Measurements from ENCODE around the gene CXXC4. TPM values are rescaled to one million over a fixed set of nuclear protein-coding genes. Genes with fewer than 3 reads are reported as not detected.

CXXC4 gene
- total RNA-seq, 1 experiment from 2014 or later = 0.54 TPM

GRCh38 chr4:104524591-104524990 is 29.9 kb upstream of the CXXC4 start:
- intact Hi-C loops (cut with micrococcal nuclease) = no loop called here
- Histone ChIP-seq H3K9me3 (ENCODE audit: control insufficient read depth in 1 of 2, insufficient read depth in 1 of 2, low read depth in 1 of 2, low read length in 2 of 2) (no peaks in the 10 kb centered on the region), H3K9ac (ENCODE audit: low read length) (no peak overlapping the region), H4K20me1 (ENCODE audit: insufficient read depth) (no peaks in the 10 kb centered on the region), H3K36me3 (ENCODE audit: control insufficient read depth in 1 of 2, insufficient read depth in 2 of 2, low read length in 2 of 2) (no peaks in the 10 kb centered on the region), H3K9me2 (ENCODE audit: insufficient read depth) (no peaks in the 10 kb centered on the region), H3K79me2 (ENCODE audit: insufficient read depth, low read length) (no peaks in the 10 kb centered on the region), H3K27ac (ENCODE audit: low read depth, low read length) (no peak overlapping the region), H3K4me1 (ENCODE audit: control insufficient read depth in 1 of 2, insufficient read depth in 2 of 2, low read length in 2 of 2) (no peaks in the 10 kb centered on the region; a peak in 1 of 4 replicates), H2AFZ (ENCODE audit: low read depth, low read length, poor library complexity, severe bottlenecking) (no peak overlapping the region), H3K27me3 (ENCODE audit: insufficient read depth, low read length) (no peaks in the 10 kb centered on the region), H3K4me2 (ENCODE audit: low read length) (no peak overlapping the region), H3K4me3 (replicated peaks in 1 of 2; ENCODE audit: low read depth in 1 of 2, low read length in 2 of 2) (no peak overlapping the region)
- CTCF ChIA-PET = no interaction called here
- DNase-seq (ENCODE audit: low read depth, low spot score) (no peak), ATAC-seq (no peak)
- no TSS peak for BruUV-seq (replicated peaks)
- POLR2A ChIA-PET = no interaction called here
- RAD21 ChIA-PET (ENCODE audit: low non-redundant PET in 1 of 2, low total read pairs in 2 of 2, uncharacterized antibody in 2 of 2, unreplicated experiment in 2 of 2) = no interaction called here
- TF ChIP-seq CBX3 (IDR thresholded peaks at IDR 0.05; ENCODE audit: low read depth) (no peak), POLR2A (IDR thresholded peaks at IDR 0.05; ENCODE audit: borderline replicate concordance, extremely low read depth, insufficient read depth, insufficient read length) (no peak), EZH2 (IDR thresholded peaks at IDR 0.05) (no peak)

GRCh38 chr4:104524026-104524425 is 29.3 kb upstream of the CXXC4 start:
- intact Hi-C loops (cut with micrococcal nuclease) = no loop called here
- ATAC-seq = no peak
- no peaks in the 10 kb centered on the region; a peak in 1 of 4 replicates for H3K4me1 ChIP-seq (ENCODE audit: control insufficient read depth in 1 of 2, insufficient read depth in 2 of 2, low read length in 2 of 2)
- H3K9ac ChIP-seq (ENCODE audit: low read length) = no peak overlapping the region
- no peaks in the 10 kb centered on the region for H4K20me1 ChIP-seq (ENCODE audit: insufficient read depth)
- no peaks in the 10 kb centered on the region for H3K79me2 ChIP-seq (ENCODE audit: insufficient read depth, low read length)
- no peak overlapping the region for H2AFZ ChIP-seq (ENCODE audit: low read depth, low read length, poor library complexity, severe bottlenecking)
- no peak for DNase-seq (ENCODE audit: low read depth, low spot score)
- no peaks in the 10 kb centered on the region for H3K9me2 ChIP-seq (ENCODE audit: insufficient read depth)
- CTCF ChIA-PET = no interaction called here
- no peak overlapping the region for H3K4me2 ChIP-seq (ENCODE audit: low read length)
- no peak overlapping the region for H3K4me3 ChIP-seq (replicated peaks in 1 of 2; ENCODE audit: low read depth in 1 of 2, low read length in 2 of 2)
- BruUV-seq (replicated peaks) = no TSS peak
- H3K36me3 ChIP-seq (ENCODE audit: control insufficient read depth in 1 of 2, insufficient read depth in 2 of 2, low read length in 2 of 2) = no peaks in the 10 kb centered on the region
- no peak overlapping the region for H3K27ac ChIP-seq (ENCODE audit: low read depth, low read length)
- no peaks in the 10 kb centered on the region for H3K9me3 ChIP-seq (ENCODE audit: control insufficient read depth in 1 of 2, insufficient read depth in 1 of 2, low read depth in 1 of 2, low read length in 2 of 2)
- POLR2A ChIA-PET = no interaction called here
- RAD21 ChIA-PET (ENCODE audit: low non-redundant PET in 1 of 2, low total read pairs in 2 of 2, uncharacterized antibody in 2 of 2, unreplicated experiment in 2 of 2) = no interaction called here
- H3K27me3 ChIP-seq (ENCODE audit: insufficient read depth, low read length) = no peaks in the 10 kb centered on the region
- TF ChIP-seq RAD21 (IDR thresholded peaks at IDR 0.05; ENCODE audit: low read depth) = no peak
- TF ChIP-seq CTCF (IDR thresholded peaks at IDR 0.05 in 2 of 3, conservative IDR thresholded peaks at IDR 0.05 in 1 of 3; ENCODE audit: borderline replicate concordance in 1 of 3, insufficient read depth in 1 of 3, low read depth in 2 of 3, low read length in 2 of 3) = no peak
- no peak for TF ChIP-seq MAX (IDR thresholded peaks at IDR 0.05)
- no peak for TF ChIP-seq TCF7L2 (IDR thresholded peaks at IDR 0.05; ENCODE audit: borderline replicate concordance, extremely low read depth, insufficient read depth, insufficient read length)
- TF ChIP-seq ATF3 (IDR thresholded peaks at IDR 0.05) = no peak
- TF ChIP-seq FOSL1 (IDR thresholded peaks at IDR 0.05; ENCODE audit: low read depth) = no peak
- TF ChIP-seq REST (IDR thresholded peaks at IDR 0.05; ENCODE audit: low read depth) = no peak
- no peak for TF ChIP-seq CEBPB (IDR thresholded peaks at IDR 0.05; ENCODE audit: low read depth)
- TF ChIP-seq JUND (IDR thresholded peaks at IDR 0.05) = no peak
- TF ChIP-seq SRF (IDR thresholded peaks at IDR 0.05; ENCODE audit: low read depth) = no peak
- no peak for TF ChIP-seq EZH2phosphoT487 (IDR thresholded peaks at IDR 0.05; ENCODE audit: borderline replicate concordance)
- no peak for TF ChIP-seq POLR2A (IDR thresholded peaks at IDR 0.05; ENCODE audit: borderline replicate concordance, extremely low read depth, insufficient read depth, insufficient read length)
- TF ChIP-seq YY1 (IDR thresholded peaks at IDR 0.05; ENCODE audit: extremely low read depth, insufficient replicate concordance, low read depth, low read length) = no peak
- no peak for TF ChIP-seq CBX3 (IDR thresholded peaks at IDR 0.05; ENCODE audit: low read depth)
- TF ChIP-seq ZNF274 (IDR thresholded peaks at IDR 0.05; ENCODE audit: low read depth, low read length) = no peak
- TF ChIP-seq ZFX (IDR thresholded peaks at IDR 0.05) = no peak

Measured in HCT116 (cell line).